Measurements from ENCODE around the gene ASGR1.

- TF ChIP-seq POLR2A (IDR thresholded peaks at IDR 0.05) (no peak), EP300 (IDR thresholded peaks at IDR 0.05) (no peak)
- TF ChIP-seq, protein P1, sequence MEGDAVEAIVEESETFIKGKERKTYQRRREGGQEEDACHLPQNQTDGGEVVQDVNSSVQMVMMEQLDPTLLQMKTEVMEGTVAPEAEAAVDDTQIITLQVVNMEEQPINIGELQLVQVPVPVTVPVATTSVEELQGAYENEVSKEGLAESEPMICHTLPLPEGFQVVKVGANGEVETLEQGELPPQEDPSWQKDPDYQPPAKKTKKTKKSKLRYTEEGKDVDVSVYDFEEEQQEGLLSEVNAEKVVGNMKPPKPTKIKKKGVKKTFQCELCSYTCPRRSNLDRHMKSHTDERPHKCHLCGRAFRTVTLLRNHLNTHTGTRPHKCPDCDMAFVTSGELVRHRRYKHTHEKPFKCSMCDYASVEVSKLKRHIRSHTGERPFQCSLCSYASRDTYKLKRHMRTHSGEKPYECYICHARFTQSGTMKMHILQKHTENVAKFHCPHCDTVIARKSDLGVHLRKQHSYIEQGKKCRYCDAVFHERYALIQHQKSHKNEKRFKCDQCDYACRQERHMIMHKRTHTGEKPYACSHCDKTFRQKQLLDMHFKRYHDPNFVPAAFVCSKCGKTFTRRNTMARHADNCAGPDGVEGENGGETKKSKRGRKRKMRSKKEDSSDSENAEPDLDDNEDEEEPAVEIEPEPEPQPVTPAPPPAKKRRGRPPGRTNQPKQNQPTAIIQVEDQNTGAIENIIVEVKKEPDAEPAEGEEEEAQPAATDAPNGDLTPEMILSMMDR (IDR thresholded peaks at IDR 0.05), result no peak
Observed at GRCh38 chr17:7175330-7175733, 3.8 kb downstream of the ASGR1 start.
